Measurements from ENCODE around the gene AGPS.
"Not testable (repeated sequence)": the region's sequence is repeated elsewhere in the genome, so short reads cannot be mapped to it uniquely, and the experiment has no call there.

The AGPS gene

DNA sequence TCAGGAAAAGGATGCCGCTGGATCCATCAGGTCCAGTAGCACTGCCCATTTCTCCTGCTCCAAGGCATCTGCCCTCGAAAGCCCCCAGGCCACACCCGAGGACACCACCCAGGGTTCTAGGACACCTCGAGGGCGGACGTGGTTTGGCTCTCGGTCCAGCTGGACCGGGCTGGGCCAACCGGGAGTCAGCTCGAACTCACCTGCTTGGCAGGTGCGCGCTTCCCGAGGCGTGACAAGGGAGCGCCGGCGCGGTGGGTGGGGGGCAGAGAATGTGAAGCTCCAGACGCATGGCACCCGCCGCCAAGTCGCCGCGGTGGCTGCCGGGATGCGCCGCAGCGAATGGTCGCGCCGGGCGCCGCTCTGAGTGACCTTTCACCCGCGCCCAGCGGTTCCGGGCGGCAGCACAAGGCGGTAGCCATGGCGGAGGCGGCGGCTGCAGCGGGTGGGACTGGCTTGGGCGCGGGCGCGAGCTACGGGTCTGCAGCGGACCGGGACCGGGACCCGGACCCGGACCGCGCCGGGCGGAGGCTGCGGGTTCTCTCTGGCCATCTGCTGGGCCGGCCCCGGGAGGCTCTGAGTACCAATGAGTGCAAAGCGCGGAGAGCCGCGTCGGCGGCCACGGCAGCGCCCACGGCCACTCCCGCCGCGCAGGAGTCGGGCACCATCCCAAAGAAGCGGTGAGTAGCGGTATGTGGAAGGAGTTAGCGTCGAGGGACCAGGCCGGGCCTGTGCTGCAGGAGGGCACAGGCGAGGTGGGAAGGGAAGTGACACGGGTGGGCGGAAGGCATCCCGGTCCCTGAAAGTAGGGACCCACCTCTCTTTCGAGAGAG is at the start of gene AGPS:
TSS of gene AGPS (plus strand) at position 401 of the 830 bp plus-strand sequence. CDS start at position 418, 17 bp downstream.
- Histone ChIP-seq H3K27ac (0 out of 2 replicates have a peak within 1 kb of the TSS, but pooled peaks have one; percentile 33), H3K9me3 (ENCODE audit: low read depth, low read length) (no peaks in the 10 kb centered on the region), H3K9ac (ENCODE audit: insufficient read length) (peak within 1 kb of the TSS; percentile 87), H3K4me3 (peak within 1 kb of the TSS; percentile 91), H3K36me3 (ENCODE audit: insufficient read depth, low read length) (no peaks in the 10 kb centered on the region)
- TF ChIP-seq POLR2AphosphoS5 (IDR thresholded peaks at IDR 0.05; ENCODE audit: borderline replicate concordance, low read depth, low read length) (peak; percentile 75), EZH2 (IDR thresholded peaks at IDR 0.05) (no peak), FOXP2 (optimal IDR thresholded peaks at IDR 0.05; ENCODE audit: control extremely low read depth, extremely low read length, insufficient read depth) (no peak)
- no peak for DNase-seq (ENCODE audit: low read depth, low spot score)

DNA sequence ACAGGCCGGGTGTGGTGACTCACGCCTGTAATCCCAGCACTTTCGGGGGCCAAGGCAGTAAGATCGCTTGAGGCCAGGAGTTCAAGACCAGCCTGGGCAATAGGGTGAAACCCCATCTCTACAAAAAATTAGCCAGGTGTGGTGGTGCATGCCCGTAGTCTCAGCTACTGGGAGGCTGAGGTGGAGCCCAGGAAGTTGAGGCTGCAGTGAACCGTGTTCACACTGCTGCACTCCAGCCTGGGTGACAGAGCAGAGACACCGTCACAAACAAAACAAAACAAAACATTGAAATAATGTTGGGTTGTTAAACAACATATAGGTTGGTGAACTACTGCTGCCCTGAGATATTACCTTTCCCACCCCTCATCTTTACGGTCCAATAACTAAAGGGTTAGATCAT is 48.8 kb upstream of the AGPS start:
- Histone ChIP-seq H3K4me3 (no peak overlapping the region), H3K9ac (ENCODE audit: insufficient read length) (no peak overlapping the region), H3K27ac (no peak overlapping the region), H3K9me3 (ENCODE audit: low read depth, low read length) (no peaks in the 10 kb centered on the region), H3K36me3 (ENCODE audit: insufficient read depth, low read length) (no peaks in the 10 kb centered on the region)
- TF ChIP-seq FOXP2 (optimal IDR thresholded peaks at IDR 0.05; ENCODE audit: control extremely low read depth, extremely low read length, insufficient read depth): no peak
- no peak for DNase-seq (ENCODE audit: low read depth, low spot score)

DNA sequence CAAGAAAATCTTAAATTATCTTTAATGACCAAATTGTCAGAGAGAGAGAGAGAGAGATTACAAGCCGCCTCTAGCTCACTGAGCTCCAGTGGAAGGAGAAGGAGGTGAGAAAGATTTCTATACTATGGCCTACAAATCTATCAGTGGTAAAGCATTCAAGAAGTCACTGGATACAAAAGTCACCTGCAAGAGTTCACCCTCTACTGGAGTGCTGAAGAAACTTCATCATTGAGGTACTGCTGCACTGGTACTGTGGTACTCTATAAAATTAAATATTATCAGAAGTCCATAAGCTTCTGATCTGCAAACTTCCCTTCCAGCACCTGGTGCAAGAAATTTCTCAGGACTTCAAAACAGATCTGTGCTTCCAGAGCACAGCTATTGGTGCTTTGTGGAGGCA is 48.3 kb upstream of the AGPS start:
- DNase-seq (ENCODE audit: low read depth, low spot score): no peak
- TF ChIP-seq EZH2 (IDR thresholded peaks at IDR 0.05) (no peak), POLR2AphosphoS5 (IDR thresholded peaks at IDR 0.05; ENCODE audit: borderline replicate concordance, low read depth, low read length) (no peak), FOXP2 (optimal IDR thresholded peaks at IDR 0.05; ENCODE audit: control extremely low read depth, extremely low read length, insufficient read depth) (no peak)
- no peak overlapping the region for H3K27ac ChIP-seq
- no peaks in the 10 kb centered on the region for H3K36me3 ChIP-seq (ENCODE audit: insufficient read depth, low read length)
- no peaks in the 10 kb centered on the region for H3K9me3 ChIP-seq (ENCODE audit: low read depth, low read length)
- H3K9ac ChIP-seq (ENCODE audit: insufficient read length): no peak overlapping the region
- H3K4me3 ChIP-seq: no peak overlapping the region

DNA sequence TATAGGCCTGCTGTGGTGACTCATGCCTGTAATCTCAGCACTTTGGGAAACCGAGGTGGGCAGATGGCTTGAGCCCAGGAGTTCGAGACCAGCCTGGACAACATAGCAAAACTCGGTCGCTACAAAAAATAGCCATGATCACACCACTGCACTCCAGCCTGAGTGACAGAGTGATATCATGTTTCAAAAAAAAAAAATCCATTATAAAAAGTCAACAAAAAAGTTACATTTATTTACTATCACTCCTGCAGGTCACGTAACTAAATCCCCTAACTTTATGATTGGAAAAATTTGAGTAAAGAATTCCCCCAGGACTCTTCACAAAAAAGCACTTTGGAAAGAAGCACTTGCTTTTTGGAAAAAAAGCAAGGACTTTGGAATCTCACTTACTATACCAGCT is 46.4 kb upstream of the AGPS start:
- TF ChIP-seq FOXP2 (optimal IDR thresholded peaks at IDR 0.05; ENCODE audit: control extremely low read depth, extremely low read length, insufficient read depth): no peak
- TF ChIP-seq POLR2AphosphoS5 (IDR thresholded peaks at IDR 0.05; ENCODE audit: borderline replicate concordance, low read depth, low read length): no peak
- TF ChIP-seq EZH2 (IDR thresholded peaks at IDR 0.05): no peak
- no peaks in the 10 kb centered on the region for H3K36me3 ChIP-seq (ENCODE audit: insufficient read depth, low read length)
- H3K27ac ChIP-seq: no peak overlapping the region
- H3K4me3 ChIP-seq: no peak overlapping the region
- H3K9ac ChIP-seq (ENCODE audit: insufficient read length): no peak overlapping the region
- no peaks in the 10 kb centered on the region for H3K9me3 ChIP-seq (ENCODE audit: low read depth, low read length)
- DNase-seq (ENCODE audit: low read depth, low spot score): no peak

DNA sequence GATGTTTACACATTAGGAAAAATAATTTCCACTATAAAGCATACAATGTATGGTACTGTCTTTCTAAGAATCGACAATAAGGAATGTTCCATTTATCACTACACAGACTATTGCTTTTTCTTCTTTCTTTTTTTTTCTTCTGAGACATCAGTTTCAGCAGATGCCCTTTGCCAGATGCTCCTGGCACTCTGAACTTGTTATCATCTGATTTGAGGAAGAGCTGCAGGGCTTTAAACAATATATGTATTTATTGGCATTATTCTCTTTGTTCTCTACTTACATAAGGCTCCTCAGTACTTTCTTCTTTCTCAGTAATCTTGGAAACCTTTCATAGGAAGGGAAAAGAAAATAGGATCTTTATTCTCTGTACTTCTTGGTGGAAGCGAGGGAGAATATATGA is 45.0 kb upstream of the AGPS start:
- Histone ChIP-seq H3K9me3 (ENCODE audit: low read depth, low read length) (no peaks in the 10 kb centered on the region), H3K9ac (ENCODE audit: insufficient read length) (no peak overlapping the region), H3K27ac (no peak overlapping the region), H3K36me3 (ENCODE audit: insufficient read depth, low read length) (no peaks in the 10 kb centered on the region), H3K4me3 (no peak overlapping the region)
- TF ChIP-seq EZH2 (IDR thresholded peaks at IDR 0.05): no peak
- no peak for TF ChIP-seq FOXP2 (optimal IDR thresholded peaks at IDR 0.05; ENCODE audit: control extremely low read depth, extremely low read length, insufficient read depth)
- no peak for TF ChIP-seq POLR2AphosphoS5 (IDR thresholded peaks at IDR 0.05; ENCODE audit: borderline replicate concordance, low read depth, low read length)
- DNase-seq (ENCODE audit: low read depth, low spot score): no peak

DNA sequence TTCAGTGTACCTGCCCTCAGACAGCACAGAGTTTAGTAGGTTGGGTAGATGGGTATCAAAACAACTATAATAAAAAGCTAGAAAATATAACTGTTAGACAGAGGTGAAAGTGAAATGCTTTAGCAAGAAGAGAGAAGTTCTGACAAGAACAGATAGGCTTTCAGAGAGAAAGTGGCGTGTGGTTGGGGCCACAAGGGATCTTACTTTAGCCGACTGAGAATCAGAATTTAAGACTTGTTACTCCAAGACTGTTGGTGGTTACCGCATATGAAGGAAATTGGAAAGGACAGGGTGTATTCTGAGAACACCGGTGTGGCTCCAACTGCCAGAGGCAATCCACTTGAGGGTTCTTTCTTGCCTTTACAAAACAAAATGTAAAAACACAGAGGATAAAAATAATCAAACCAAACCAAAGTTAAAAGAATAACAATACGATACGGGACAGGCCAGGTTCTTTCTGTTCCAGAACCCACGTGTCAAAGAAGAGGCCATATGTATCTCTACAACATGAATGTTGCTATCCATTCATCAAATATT is 44.4 kb upstream of the AGPS start:
- no peak overlapping the region for H3K27ac ChIP-seq

DNA sequence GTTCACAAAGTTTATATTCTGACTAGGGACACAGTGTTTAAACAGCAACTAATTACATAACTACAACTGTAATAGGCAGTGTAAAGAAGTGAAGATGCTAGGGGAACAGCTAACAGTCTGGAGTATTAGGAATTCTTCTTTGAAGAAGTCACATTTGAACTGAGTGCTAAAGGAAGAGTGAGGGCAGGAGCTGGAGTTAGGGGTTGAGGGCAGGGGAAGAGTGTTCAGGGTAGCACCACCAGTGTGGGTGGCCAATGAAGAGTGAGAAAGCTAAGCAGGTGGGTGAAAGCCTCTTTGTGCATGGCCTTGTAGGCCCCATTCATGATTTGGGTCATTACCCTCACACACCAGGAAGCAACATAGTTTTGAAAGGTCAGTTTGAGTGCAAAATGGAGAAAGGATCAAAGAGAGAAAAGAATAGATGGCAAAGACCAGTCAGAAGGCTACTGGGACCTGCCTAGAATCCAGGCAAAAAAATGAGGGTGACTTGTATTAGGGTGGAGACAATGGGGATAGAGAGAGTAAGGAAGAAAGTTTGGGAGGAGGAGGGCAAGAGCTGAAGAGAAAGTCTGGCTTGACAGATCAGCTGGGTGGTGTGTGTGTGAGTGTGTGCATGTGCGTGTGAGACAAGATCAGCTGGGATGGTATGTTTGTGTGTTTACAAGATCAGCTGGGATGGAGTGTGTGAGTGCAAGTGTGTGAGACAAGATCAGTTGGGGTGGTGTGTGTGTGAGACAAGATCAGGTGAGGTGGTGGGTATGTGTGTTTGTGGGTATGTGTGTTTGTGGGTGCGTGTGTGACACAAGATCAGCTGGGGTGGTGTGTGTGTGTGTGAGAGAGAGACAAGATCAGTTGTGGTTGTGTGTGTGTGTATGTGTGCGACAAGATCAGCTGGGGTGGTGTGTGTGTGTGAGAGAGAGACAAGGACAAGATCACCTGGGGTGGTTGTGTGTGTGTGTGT is 43.6 kb upstream of the AGPS start:
- TF ChIP-seq EZH2 (IDR thresholded peaks at IDR 0.05): no peak
- TF ChIP-seq POLR2AphosphoS5 (IDR thresholded peaks at IDR 0.05; ENCODE audit: borderline replicate concordance, low read depth, low read length): no peak
- no peak for TF ChIP-seq FOXP2 (optimal IDR thresholded peaks at IDR 0.05; ENCODE audit: control extremely low read depth, extremely low read length, insufficient read depth)
- no peak overlapping the region for H3K27ac ChIP-seq
- DNase-seq (ENCODE audit: low read depth, low spot score): no peak
- H3K9me3 ChIP-seq (ENCODE audit: low read depth, low read length): no peaks in the 10 kb centered on the region
- H3K9ac ChIP-seq (ENCODE audit: insufficient read length): no peak overlapping the region
- no peak overlapping the region for H3K4me3 ChIP-seq
- H3K36me3 ChIP-seq (ENCODE audit: insufficient read depth, low read length): no peaks in the 10 kb centered on the region

More for the DNA sequence above, 44.4 kb upstream of the AGPS start:
- TF ChIP-seq EZH2 (IDR thresholded peaks at IDR 0.05): no peak
- TF ChIP-seq FOXP2 (optimal IDR thresholded peaks at IDR 0.05; ENCODE audit: control extremely low read depth, extremely low read length, insufficient read depth): no peak
- no peak for TF ChIP-seq POLR2AphosphoS5 (IDR thresholded peaks at IDR 0.05; ENCODE audit: borderline replicate concordance, low read depth, low read length)
- Histone ChIP-seq H3K36me3 (ENCODE audit: insufficient read depth, low read length) (no peaks in the 10 kb centered on the region), H3K9me3 (ENCODE audit: low read depth, low read length) (no peaks in the 10 kb centered on the region), H3K9ac (ENCODE audit: insufficient read length) (no peak overlapping the region), H3K4me3 (no peak overlapping the region)
- DNase-seq (ENCODE audit: low read depth, low spot score): no peak

DNA sequence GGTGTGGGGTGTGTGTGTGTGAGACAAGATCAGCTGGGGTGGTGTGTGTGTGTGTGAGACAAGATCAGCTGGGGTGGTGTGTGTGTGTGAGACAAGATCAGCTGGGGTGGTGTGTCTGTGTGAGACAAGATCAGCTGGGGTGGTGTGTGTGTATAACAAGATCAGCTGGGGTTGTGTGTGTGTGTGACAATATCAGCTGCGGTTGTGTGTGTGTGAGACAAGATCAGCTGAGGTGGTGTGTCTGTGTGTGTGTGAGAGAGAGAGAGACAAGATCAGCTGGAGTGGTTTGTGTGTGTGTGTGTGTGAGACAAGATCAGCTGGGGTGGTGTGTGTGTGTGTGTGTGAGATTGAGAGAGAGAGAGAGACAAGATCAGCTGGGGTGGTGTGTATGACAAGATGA is 41.9 kb upstream of the AGPS start:
- H3K36me3 ChIP-seq (ENCODE audit: insufficient read depth, low read length); DNase-seq (ENCODE audit: low read depth, low spot score); H3K9me3 ChIP-seq (ENCODE audit: low read depth, low read length); H3K9ac ChIP-seq (ENCODE audit: insufficient read length); H3K27ac ChIP-seq; H3K4me3 ChIP-seq: not testable (repeated sequence)

DNA sequence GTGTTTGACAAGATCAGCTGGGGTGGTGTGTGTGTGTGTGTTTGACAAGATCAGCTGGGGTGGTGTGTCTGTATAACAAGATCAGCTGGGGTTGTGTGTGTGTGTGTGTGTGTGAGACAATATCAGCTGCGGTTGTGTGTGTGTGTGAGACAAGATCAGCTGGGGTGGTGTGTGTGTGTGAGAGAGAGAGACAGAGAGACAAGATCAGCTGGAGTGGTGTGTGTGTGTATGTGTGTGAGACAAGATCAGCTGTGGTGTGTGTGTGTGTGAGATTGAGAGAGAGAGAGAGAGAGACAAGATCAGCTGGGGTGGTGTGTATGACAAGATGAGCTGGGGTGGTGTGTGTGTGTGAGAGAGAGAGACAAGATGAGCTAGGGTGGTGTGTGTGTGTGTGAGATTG is 41.5 kb upstream of the AGPS start:
- DNase-seq (ENCODE audit: low read depth, low spot score); H3K36me3 ChIP-seq (ENCODE audit: insufficient read depth, low read length); H3K27ac ChIP-seq: not testable (repeated sequence)

More for the DNA sequence above, 41.5 kb upstream of the AGPS start:
- not testable (repeated sequence) for H3K9me3 ChIP-seq (ENCODE audit: low read depth, low read length); H3K4me3 ChIP-seq; H3K9ac ChIP-seq (ENCODE audit: insufficient read length)
